HG03432 (cell line): ENCODE measurements around the gene AFF4.
"Not testable (repeated sequence)": the region's sequence is repeated elsewhere in the genome, so short reads cannot be mapped to it uniquely, and the experiment has no call there.

Experiments used
- ATAC-seq: cut with Tn5 transposase; IDR thresholded peaks from one replicate; pipeline ENCODE4 v1.9.1; 2021; ENCODE audit warnings: mild to moderate bottlenecking, moderate library complexity; ENCODE audit not compliant: unreplicated experiment

The AFF4 gene, protein sequence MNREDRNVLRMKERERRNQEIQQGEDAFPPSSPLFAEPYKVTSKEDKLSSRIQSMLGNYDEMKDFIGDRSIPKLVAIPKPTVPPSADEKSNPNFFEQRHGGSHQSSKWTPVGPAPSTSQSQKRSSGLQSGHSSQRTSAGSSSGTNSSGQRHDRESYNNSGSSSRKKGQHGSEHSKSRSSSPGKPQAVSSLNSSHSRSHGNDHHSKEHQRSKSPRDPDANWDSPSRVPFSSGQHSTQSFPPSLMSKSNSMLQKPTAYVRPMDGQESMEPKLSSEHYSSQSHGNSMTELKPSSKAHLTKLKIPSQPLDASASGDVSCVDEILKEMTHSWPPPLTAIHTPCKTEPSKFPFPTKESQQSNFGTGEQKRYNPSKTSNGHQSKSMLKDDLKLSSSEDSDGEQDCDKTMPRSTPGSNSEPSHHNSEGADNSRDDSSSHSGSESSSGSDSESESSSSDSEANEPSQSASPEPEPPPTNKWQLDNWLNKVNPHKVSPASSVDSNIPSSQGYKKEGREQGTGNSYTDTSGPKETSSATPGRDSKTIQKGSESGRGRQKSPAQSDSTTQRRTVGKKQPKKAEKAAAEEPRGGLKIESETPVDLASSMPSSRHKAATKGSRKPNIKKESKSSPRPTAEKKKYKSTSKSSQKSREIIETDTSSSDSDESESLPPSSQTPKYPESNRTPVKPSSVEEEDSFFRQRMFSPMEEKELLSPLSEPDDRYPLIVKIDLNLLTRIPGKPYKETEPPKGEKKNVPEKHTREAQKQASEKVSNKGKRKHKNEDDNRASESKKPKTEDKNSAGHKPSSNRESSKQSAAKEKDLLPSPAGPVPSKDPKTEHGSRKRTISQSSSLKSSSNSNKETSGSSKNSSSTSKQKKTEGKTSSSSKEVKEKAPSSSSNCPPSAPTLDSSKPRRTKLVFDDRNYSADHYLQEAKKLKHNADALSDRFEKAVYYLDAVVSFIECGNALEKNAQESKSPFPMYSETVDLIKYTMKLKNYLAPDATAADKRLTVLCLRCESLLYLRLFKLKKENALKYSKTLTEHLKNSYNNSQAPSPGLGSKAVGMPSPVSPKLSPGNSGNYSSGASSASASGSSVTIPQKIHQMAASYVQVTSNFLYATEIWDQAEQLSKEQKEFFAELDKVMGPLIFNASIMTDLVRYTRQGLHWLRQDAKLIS

DNA sequence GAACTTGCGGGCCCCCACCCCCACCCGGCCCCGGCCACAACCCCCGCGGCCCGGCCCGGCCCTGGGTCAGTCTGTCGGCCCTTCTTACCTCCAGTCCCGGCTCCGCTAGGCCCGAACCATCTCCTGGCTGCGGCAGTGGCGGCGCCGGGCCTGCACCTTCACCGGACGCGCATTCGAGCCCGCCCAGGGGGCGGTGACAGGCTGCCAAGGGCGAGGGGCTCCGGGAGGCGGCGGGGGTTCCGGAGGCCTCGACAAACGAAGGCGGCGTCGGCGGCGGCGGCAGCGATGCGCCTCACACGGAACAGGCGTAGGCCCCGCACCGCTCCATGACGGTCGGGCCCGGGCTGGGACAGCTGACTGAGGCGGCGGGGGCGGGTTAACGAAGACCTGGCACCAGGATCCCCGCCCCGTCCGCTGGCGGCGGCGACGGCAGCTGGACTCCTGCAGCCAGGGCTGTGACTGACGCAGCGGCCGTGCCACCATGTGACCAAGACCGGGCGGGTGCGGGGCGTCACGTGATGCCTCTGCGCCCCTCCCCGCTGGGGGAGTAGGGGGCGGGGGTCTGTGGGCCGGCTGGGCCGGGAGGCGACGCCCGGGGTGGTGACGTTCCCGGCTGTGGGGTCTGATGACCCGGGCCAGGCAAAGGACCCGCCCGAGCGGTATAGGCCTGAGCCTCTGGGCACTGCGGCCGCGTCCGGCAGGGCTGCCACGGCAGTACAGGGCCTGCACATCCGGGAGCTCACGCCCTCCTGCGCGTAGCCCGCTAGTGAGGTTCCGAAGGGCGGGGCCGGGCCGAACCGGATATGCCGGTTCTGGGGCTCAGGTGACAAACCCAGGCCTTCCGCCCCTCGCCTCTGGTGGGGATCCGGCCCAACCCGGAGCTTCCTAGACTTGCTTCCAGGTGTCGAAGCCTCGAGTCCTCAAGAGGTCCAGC is at the start of gene AFF4:
AFF4 (minus strand) TSS at position 464 of the 934 bp plus-strand sequence. CDS start 26,445 bp downstream, outside the sequence.
- peak; percentile 96 for ATAC-seq

DNA sequence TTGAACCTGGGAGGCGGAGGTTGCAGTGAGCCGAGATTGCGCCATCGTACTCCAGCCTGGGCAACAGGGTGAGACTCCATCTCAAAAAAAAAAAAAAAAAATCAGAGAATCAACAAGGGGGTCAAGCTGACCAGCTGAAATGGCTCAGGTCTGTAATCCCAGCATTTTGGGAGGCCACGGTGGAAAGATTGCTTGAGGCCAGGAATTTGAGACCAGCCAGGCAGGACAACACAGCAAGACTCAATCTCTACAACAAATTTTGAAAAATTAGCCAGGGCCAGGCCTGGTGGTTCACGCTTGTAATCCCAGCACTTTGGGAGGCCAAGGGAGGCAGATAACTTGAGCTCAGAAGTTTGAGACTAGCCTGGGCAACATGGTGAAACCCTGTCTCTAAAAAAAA is 45.0 kb upstream of the AFF4 start:
- ATAC-seq: not testable (repeated sequence)

GRCh38 chr5:133006653-133007052 is 43.2 kb upstream of the AFF4 start:
- ATAC-seq: no peak

DNA sequence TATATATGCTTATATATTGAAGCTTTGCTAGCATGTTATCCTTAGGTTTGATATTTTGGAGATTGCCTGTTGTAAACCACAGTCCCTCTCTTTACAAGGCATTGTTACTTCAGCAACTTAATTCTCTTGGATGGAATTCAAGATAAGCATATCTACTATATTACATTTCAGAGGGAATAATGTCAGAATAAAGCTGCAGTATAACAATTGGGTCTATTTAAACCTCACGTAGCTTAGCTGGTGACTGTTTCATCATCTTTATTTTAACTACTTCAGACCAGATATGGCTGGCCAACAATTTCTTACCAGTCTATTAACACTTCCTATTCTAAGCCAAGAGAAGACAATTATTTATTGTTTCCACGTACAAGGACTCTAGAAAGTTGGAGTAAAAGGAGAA is 35.8 kb upstream of the AFF4 start:
- ATAC-seq: no peak

GRCh38 chr5:132998556-132998955 is 35.1 kb upstream of the AFF4 start:
- ATAC-seq: no peak

- no peak for ATAC-seq
Measured at GRCh38 chr5:132996307-132996706, 32.9 kb upstream of the AFF4 start.

DNA sequence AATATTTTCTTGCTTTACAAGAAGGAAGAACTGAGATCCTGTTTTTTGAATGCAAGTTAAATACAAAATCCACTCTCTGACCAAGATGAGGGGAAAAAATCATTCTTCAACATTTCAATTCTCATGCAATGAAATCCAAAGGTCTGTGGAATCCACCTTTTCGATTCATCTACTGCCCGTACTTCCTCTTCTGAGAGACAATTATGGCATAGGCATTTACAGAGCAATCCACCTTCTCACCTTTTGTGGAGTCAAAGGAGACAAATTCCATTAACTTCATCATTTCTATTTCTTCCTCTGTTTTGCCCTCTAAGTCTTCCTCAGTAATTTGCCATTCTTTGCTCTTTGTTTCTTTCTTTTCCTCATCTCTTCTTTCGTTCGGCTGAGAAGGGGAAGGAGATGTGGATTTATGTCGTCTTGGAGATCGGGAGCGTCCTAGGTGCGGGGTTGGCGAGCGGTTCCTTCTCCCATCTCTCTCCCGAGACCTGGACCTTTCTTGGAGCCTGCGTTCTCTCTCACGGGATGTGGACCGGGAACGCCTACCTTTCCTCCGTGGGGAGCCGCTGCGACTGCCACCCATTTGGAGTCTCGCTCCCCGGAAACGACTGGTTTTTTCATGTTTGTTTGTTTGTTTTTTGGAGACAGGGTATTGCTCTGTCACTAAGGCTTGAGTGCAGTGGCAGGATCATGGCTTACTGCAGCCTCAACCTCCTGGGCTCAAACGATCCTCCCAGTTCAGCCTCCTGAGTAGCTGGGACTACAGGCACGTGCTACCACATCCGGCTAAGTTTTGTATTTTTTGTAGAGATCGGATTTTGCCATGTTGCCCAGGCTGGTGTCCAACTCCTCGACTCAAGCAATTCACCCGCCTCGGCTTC is 24.3 kb upstream of the AFF4 start:
- no peak for ATAC-seq

DNA sequence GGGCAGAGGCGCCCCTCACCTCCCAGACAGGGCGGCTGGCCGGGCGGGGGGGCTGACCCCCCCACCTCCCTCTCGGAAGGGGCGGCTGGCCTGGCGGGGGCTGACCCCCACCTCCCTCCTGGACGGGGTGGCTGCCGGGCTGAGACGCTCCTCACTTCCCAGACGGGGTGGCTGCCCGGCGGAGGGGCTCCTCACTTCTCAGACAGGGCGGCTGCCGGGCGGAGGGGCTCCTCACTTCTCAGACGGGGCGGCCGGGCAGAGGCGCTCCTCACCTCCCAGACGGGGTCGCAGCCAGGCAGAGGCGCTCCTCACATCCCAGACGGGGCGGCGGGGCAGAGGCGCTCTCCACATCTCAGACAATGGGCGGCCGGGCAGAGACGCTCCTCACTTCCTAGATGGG is 19.5 kb upstream of the AFF4 start:
- not testable (repeated sequence) for ATAC-seq

GRCh38 chr5:132981288-132981687 is 17.9 kb upstream of the AFF4 start:
- no peak for ATAC-seq

DNA sequence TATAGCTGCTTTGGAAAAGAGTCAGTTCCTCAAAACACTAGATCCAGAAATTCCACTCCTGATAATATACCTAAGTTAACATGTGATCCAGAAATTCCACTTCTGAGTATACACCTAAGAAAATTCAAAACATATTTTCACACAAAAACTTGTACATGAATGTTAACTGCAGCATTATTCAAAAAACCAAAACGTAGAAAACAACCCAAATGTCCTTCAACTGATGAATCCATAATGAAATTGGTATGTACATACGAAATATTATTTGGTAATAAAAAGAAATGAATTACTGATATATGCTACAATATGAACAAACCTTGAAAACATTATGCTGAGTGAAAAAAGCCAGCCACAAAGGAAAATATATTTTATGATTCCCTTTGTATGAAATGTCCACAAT is 16.5 kb upstream of the AFF4 start:
- ATAC-seq: no peak

DNA sequence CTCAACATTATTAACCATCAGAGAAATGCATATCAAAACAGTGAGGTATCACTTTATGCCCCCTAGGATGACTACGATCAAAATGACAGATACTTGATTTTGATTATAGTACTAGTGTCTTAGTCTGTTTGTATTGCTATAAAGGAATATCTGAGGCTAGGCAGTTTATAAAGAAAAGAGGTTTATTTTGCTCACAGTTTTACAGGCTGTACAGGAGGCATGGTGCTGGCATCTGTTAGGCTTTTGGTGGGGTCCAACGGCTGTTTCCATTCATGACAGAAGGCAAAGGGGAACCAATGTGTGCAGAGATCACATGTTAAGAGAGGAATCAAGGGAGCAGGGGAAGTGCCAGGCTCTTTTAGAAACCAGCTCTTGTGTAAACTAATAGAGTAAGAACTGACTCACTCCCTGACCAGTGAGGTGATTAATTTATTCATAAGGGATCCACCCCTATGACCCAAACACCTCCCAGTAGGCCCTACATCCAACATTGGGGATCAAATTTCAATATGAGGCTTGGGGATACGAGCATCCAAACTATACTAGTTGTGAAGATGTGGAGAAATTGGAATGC is 16.0 kb upstream of the AFF4 start:
- ATAC-seq: no peak

GRCh38 chr5:132976852-132977251 is 13.4 kb upstream of the AFF4 start:
- ATAC-seq: no peak

- not testable (repeated sequence) for ATAC-seq
Measured at GRCh38 chr5:132972436-132972828, 9.0 kb upstream of the AFF4 start.

DNA sequence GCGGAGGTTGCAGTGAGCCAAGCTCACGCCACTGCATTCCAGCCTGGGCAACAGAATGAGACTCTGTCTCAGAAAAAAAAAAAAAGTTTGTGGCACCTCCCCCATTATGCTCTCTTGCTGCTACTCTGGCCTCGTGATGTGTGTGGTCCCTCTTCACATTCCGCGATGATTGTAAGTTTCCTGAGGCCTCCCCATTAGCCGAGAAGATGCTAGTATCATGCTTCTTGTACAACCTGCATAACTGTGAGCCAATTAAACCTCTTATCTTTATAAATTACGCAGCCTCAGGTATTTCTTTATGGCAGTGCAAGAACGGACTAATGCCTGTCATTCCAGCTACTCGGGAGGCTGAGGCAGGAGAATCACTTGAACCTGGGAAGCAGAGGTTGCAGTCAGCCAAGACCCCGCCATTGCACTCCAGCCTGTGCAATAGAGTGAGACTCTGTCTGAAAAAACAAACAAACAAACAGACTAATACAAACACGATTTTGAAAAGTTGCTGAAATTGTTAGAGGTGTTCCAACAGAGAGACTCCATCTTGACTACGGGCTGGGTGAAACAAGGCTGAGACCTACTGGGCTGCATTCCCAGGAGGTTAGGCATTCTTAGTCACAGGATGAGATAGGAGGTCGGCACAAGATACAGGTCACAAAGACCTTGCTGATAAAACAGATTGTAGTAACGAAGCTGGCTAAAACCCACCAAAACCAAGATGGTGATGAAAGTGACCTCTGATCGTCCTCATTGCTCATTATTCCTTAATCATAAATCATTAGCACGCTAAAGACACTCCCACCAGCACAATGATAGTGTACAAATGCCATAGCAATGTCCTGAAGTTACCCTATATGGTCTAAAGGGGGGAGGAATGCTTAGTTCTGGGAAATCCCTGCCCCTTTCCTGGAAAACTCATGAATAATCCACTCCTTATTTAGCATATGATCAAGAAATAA is 8.3 kb upstream of the AFF4 start:
- ATAC-seq: no peak

GRCh38 chr5:132965120-132965519 is 1.7 kb upstream of the AFF4 start:
- ATAC-seq: no peak

DNA sequence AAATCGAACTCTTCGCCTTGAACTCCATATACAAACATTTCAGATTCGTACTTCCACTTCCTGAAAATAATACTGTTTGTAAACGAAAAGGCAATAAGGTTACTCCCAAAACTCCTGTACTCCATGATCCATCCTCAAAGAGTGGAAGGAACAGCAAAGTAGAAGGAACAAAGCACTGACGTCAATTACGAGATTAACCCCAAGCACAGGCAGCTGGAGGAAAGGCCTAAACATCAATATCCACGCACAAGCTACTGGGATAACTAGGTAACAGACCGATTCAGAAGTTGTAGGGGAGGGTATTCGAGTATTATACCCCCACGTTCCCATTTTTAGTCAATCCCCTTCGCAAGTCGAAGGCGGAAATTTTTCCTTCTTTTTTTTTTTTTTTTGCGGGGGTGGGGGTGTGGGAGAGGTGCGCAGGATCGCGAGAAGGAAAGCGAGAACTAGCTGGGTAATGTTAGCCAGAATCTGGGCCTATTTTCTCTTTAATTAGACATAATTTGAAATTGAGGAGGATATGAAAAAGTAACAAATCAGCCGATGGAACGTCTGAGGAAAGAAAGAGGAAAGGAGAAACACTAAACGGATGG is 909 bp downstream of the AFF4 start:
- ATAC-seq: no peak

- no peak for ATAC-seq
Measured at GRCh38 chr5:132961887-132962286, 1.5 kb downstream of the AFF4 start.
